Measurements from ENCODE around the gene UCHL1. TPM values are rescaled to one million over a fixed set of nuclear protein-coding genes. Genes with fewer than 3 reads are reported as not detected.

UCHL1 gene
- total RNA-seq, 1 experiment from 2014 or later, result 19.3 TPM

- Mint-ChIP-seq H3K27me3 (ENCODE audit: unreplicated experiment) (no peaks in the 10 kb centered on the region), H3K4me3 (ENCODE audit: low read depth, unreplicated experiment) (no peak overlapping the region), H3K36me3 (ENCODE audit: insufficient read depth, unreplicated experiment) (no peaks in the 10 kb centered on the region), H3K4me1 (ENCODE audit: low read depth, unreplicated experiment) (no peaks in the 10 kb centered on the region), H3K27ac (ENCODE audit: unreplicated experiment) (no peak overlapping the region), H3K9me3 (ENCODE audit: low read depth, unreplicated experiment) (no peaks in the 10 kb centered on the region)
- no TSS peak for BruUV-seq (replicated peaks)
- no peak for TF ChIP-seq CTCF (IDR thresholded peaks at IDR 0.05; ENCODE audit: unreplicated experiment)
- CTCF ChIA-PET, result interaction anchor here (0.5 kb wide), 1 partner anchor 343 kb away, joined by 3 read pairs; no protein-coding TSS in a partner anchor
- intact Hi-C loops (cut with micrococcal nuclease; ENCODE audit: unreplicated experiment), result no loop called here
- no peak for DNase-seq
Measured at GRCh38 chr4:41236032-41236431, 20.7 kb upstream of the UCHL1 start.

DNA sequence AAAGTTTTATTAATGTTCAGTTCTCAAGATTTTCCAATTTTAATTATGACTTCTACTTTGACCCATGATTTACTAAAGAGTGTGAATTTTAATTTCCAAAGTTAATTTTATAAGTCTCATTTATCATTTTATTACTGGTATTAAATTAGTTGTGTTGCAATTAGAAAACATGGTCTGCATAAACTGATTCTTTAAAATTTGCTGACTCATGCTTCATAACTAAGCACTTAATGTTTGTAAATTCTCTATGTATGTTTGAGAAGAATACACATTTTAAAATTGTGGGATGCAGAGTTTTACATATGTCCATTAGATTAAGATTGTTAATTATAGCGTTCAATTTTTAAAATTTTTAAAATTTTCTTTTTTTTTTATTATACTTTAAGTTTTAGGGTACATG, 20.2 kb upstream of the UCHL1 start:
- Mint-ChIP-seq H3K9me3 (ENCODE audit: low read depth, unreplicated experiment) (no peaks in the 10 kb centered on the region), H3K4me1 (ENCODE audit: low read depth, unreplicated experiment) (no peaks in the 10 kb centered on the region), H3K27ac (ENCODE audit: unreplicated experiment) (no peak overlapping the region), H3K36me3 (ENCODE audit: insufficient read depth, unreplicated experiment) (no peaks in the 10 kb centered on the region), H3K4me3 (ENCODE audit: low read depth, unreplicated experiment) (no peak overlapping the region), H3K27me3 (ENCODE audit: unreplicated experiment) (no peaks in the 10 kb centered on the region)
- no TSS peak for BruUV-seq (replicated peaks)
- CTCF ChIA-PET, result no interaction called here
- DNase-seq, result no peak
- intact Hi-C loops (cut with micrococcal nuclease; ENCODE audit: unreplicated experiment), result no loop called here
- TF ChIP-seq CTCF (IDR thresholded peaks at IDR 0.05; ENCODE audit: unreplicated experiment), result no peak

DNA sequence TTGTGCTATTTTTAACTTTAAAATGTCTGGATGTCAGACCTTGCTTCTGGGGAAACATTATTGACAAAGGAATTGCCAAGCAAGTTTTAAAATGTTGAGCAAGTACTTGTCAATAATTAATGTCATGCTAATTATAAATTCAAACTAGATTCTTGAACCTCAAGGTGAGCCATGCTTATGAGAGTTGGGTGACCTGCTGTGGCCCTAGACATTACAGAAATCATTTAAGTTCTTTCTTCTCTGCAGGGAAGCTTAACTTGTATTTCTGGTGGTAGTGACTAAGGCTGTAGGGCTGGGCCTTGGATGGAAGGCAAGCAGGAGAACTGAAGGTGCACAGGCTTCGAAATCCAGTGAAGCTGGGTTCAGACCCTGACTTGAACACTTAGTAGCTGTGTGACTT, 14.8 kb upstream of the UCHL1 start:
- Mint-ChIP-seq H3K36me3 (ENCODE audit: insufficient read depth, unreplicated experiment) (no peaks in the 10 kb centered on the region), H3K9me3 (ENCODE audit: low read depth, unreplicated experiment) (no peaks in the 10 kb centered on the region), H3K27me3 (ENCODE audit: unreplicated experiment) (no peaks in the 10 kb centered on the region), H3K4me1 (ENCODE audit: low read depth, unreplicated experiment) (no peaks in the 10 kb centered on the region), H3K27ac (ENCODE audit: unreplicated experiment) (no peak overlapping the region), H3K4me3 (ENCODE audit: low read depth, unreplicated experiment) (no peak overlapping the region)
- no peak for TF ChIP-seq CTCF (IDR thresholded peaks at IDR 0.05; ENCODE audit: unreplicated experiment)
- BruUV-seq (replicated peaks), result no TSS peak
- intact Hi-C loops (cut with micrococcal nuclease; ENCODE audit: unreplicated experiment), result no loop called here
- CTCF ChIA-PET, result interaction anchor here (1.2 kb wide), 1 partner anchor 317 kb away, joined by 3 read pairs; no protein-coding TSS in a partner anchor
- DNase-seq, result no peak

GRCh38 chr4:41245983-41246382, 10.7 kb upstream of the UCHL1 start:
- Mint-ChIP-seq H3K27me3 (ENCODE audit: unreplicated experiment) (no peaks in the 10 kb centered on the region), H3K9me3 (ENCODE audit: low read depth, unreplicated experiment) (no peaks in the 10 kb centered on the region), H3K36me3 (ENCODE audit: insufficient read depth, unreplicated experiment) (no peaks in the 10 kb centered on the region), H3K4me3 (ENCODE audit: low read depth, unreplicated experiment) (no peak overlapping the region), H3K27ac (ENCODE audit: unreplicated experiment) (no peak overlapping the region), H3K4me1 (ENCODE audit: low read depth, unreplicated experiment) (no peaks in the 10 kb centered on the region)
- no TSS peak for BruUV-seq (replicated peaks)
- no peak for TF ChIP-seq CTCF (IDR thresholded peaks at IDR 0.05; ENCODE audit: unreplicated experiment)
- CTCF ChIA-PET, result no interaction called here
- intact Hi-C loops (cut with micrococcal nuclease; ENCODE audit: unreplicated experiment), result no loop called here
- no peak for DNase-seq
